HEK293 (cell line): ENCODE data around the gene PI4KA.

Source experiments
- ZNF423 ChIP-seq: fragments of 450-650 bp; formaldehyde crosslinking; IDR thresholded peaks from 2 replicates; pipeline ENCODE4 v1.5.1; 2016; ENCODE audit warnings: missing biosample characterization, missing genetic modification characterization
- ZNF707 ChIP-seq: fragments of 450-650 bp; formaldehyde crosslinking; IDR thresholded peaks from 2 replicates; pipeline ENCODE4 v1.5.1; 2016; ENCODE audit warnings: missing biosample characterization, missing genetic modification characterization
- ZNF830 ChIP-seq: fragments of 450-650 bp; IDR thresholded peaks from 2 replicates; pipeline ENCODE4 v1.5.0; 2018; ENCODE audit warnings: missing biosample characterization, missing genetic modification characterization, low read depth, mild to moderate bottlenecking, moderate library complexity
- TF ChIP-seq, protein P1 (sequence below): fragments of 450-650 bp; formaldehyde crosslinking; IDR thresholded peaks from 2 replicates; pipeline ENCODE4 v1.5.1; 2016; ENCODE audit warnings: missing biosample characterization, missing genetic modification characterization

DNA sequence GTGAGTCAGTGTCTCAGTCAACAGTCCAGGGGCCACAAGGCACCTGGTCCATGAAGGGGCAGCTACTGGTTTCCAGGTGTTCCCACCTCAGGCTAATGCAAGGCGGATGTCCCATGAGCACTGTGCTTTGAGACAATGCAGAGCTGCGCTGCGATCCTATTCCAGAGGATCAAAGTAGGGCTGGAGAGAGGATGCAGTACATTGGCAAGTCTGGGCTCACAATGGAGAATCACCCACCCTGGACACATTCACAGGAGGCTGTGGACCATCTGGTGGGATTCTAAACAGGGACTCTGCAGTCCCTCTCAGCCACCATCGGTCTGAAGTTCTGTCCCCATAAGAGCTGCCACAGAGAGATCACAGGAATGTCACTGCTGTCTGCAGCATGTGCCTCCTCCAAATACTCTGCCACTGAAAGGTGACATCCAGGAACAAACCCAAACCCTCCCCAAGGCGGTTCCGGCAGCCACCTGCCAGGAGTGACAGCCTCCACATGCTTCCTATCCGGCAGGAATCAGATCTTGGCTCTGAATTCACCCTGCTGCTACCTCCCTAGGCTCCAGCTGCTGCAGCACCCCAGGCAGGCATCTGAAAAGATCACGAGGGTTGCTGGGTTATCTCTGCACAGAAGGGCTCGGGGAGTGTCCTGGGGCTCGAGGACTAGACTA lies 130.0 kb downstream of the PI4KA start:
- no peak for TF ChIP-seq ZNF830 (tag by site-specific recombination)
- TF ChIP-seq, protein P1, sequence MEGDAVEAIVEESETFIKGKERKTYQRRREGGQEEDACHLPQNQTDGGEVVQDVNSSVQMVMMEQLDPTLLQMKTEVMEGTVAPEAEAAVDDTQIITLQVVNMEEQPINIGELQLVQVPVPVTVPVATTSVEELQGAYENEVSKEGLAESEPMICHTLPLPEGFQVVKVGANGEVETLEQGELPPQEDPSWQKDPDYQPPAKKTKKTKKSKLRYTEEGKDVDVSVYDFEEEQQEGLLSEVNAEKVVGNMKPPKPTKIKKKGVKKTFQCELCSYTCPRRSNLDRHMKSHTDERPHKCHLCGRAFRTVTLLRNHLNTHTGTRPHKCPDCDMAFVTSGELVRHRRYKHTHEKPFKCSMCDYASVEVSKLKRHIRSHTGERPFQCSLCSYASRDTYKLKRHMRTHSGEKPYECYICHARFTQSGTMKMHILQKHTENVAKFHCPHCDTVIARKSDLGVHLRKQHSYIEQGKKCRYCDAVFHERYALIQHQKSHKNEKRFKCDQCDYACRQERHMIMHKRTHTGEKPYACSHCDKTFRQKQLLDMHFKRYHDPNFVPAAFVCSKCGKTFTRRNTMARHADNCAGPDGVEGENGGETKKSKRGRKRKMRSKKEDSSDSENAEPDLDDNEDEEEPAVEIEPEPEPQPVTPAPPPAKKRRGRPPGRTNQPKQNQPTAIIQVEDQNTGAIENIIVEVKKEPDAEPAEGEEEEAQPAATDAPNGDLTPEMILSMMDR (tag by site-specific recombination): no peak
- no peak for TF ChIP-seq ZNF707 (tag by site-specific recombination)
- no peak for TF ChIP-seq ZNF423 (tag by site-specific recombination)
